SU-DHL-6 (cell line): ENCODE measurements around the gene PARP8.
"Not testable (repeated sequence)": the region's sequence is repeated elsewhere in the genome, so short reads cannot be mapped to it uniquely, and the experiment has no call there.

Experiments used
- CTCF ChIP-seq: fragments of 200-600 bp; sonication (generic); IDR thresholded peaks from one replicate; pipeline ENCODE4 v1.5.1; 2017; ENCODE audit warnings: antibody characterized with exemption, mild to moderate bottlenecking, low read length, moderate library complexity; ENCODE audit not compliant: insufficient read depth, poor library complexity, severe bottlenecking
- EZH2phosphoT487 ChIP-seq: fragments of 200-600 bp; sonication (generic), shearing (Covaris generic); conservative IDR thresholded peaks from 2 replicates; pipeline ENCODE4 v1.6.1; 2018; ENCODE audit warnings: mild to moderate bottlenecking, antibody characterized with exemption, low read length, moderate library complexity, mixed read lengths

GRCh38 chr5:50668636-50669035 is 2.2 kb downstream of the PARP8 start:
- not testable (repeated sequence) for TF ChIP-seq CTCF, EZH2phosphoT487
